GM12874 (cell line): ENCODE data around the gene GRIA2.

ENCODE experiments used
- CTCF ChIP-seq: IDR thresholded peaks from 2 replicates; pipeline ENCODE4 v1.5.1; 2011; ENCODE audit warnings: low read depth, mild to moderate bottlenecking, control low read depth, low read length, moderate library complexity; ENCODE audit not compliant: insufficient read depth

The GRIA2 gene

GRCh38 chr4:157270552-157270951 lies 50.0 kb downstream of the GRIA2 start:
- no peak for TF ChIP-seq CTCF

GRCh38 chr4:157271166-157271869 lies 50.8 kb downstream of the GRIA2 start:
- TF ChIP-seq CTCF: no peak

GRCh38 chr4:157280673-157281072 lies 60.1 kb downstream of the GRIA2 start:
- no peak for TF ChIP-seq CTCF

GRCh38 chr4:157282019-157282418 lies 61.5 kb downstream of the GRIA2 start:
- TF ChIP-seq CTCF: no peak

- TF ChIP-seq CTCF: no peak
Measured at GRCh38 chr4:157287445-157287844, 66.9 kb downstream of the GRIA2 start.

- no peak for TF ChIP-seq CTCF
Measured at GRCh38 chr4:157290622-157291021, 70.1 kb downstream of the GRIA2 start.

- no peak for TF ChIP-seq CTCF
Measured at GRCh38 chr4:157291071-157291470, 70.5 kb downstream of the GRIA2 start.
